D721Med (cell line): ENCODE data around the gene OSER1.

Experiments
- DNase-seq: peaks from one replicate; pipeline ENCODE4 v3.0.0; 2011; ENCODE audit warnings: low spot score; ENCODE audit not compliant: insufficient read length
- FAIRE-seq: peaks from 2 replicates; lab custom pipeline; 2011; peaks lifted over from hg19 to GRCh38; lab: Jason Lieb, UNC
- TF ChIP-seq, protein P1 (sequence below): IDR thresholded peaks from 2 replicates; pipeline ENCODE4 v1.5.1; 2012; ENCODE audit warnings: mild to moderate bottlenecking, control low read depth; ENCODE audit not compliant: insufficient read depth; ENCODE audit errors: missing control alignments

Gene OSER1

DNA sequence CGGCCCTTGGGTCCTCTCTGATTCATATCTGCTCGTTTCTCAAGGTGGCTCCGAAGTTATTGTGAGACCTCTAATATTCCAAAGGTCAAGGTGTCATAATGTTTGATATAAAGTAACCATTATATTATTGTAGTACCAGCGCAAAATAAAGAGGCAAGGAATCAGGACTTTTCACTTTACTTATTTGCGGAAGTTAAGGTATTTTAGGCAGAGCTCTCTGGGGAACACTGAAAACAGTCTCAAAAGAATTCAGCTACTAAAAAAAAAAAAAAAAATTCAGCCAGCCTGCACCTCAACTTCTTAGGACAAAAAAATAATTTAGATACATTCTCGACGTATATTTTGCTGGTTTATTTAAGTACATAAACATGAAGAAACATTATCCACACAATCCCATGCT is 2.4 kb downstream of the OSER1 start:
- FAIRE-seq (no peak), DNase-seq (no peak)
- TF ChIP-seq, protein P1, sequence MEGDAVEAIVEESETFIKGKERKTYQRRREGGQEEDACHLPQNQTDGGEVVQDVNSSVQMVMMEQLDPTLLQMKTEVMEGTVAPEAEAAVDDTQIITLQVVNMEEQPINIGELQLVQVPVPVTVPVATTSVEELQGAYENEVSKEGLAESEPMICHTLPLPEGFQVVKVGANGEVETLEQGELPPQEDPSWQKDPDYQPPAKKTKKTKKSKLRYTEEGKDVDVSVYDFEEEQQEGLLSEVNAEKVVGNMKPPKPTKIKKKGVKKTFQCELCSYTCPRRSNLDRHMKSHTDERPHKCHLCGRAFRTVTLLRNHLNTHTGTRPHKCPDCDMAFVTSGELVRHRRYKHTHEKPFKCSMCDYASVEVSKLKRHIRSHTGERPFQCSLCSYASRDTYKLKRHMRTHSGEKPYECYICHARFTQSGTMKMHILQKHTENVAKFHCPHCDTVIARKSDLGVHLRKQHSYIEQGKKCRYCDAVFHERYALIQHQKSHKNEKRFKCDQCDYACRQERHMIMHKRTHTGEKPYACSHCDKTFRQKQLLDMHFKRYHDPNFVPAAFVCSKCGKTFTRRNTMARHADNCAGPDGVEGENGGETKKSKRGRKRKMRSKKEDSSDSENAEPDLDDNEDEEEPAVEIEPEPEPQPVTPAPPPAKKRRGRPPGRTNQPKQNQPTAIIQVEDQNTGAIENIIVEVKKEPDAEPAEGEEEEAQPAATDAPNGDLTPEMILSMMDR = no peak

DNA sequence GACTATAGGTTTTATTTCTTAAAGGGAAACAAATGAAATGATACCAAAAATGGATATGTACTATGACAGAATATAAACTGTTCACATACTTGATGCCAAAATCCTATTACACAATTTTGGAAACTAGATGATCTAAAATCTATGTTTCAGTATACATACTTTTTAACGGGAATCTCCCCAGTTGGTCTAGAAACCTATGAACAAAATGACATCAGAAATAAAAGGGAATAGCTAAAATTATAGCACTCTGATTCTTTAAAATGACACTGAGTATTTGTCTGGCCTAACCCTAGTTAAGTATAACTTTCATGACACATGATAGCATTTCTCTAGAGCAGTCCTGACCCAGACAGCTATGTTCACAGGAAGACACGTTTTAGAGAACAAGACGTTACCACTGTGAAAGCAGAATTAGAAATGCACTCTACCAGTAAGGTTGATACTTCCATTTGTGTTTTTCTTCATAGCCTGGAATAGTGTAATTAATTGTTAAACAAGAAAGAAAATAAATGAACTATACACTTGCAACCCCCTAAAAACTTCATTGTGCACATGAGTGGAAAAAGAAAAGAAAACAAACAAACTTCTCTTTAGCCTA is 3.3 kb downstream of the OSER1 start:
- no peak for DNase-seq
- FAIRE-seq = no peak
- TF ChIP-seq, protein P1 = no peak

DNA sequence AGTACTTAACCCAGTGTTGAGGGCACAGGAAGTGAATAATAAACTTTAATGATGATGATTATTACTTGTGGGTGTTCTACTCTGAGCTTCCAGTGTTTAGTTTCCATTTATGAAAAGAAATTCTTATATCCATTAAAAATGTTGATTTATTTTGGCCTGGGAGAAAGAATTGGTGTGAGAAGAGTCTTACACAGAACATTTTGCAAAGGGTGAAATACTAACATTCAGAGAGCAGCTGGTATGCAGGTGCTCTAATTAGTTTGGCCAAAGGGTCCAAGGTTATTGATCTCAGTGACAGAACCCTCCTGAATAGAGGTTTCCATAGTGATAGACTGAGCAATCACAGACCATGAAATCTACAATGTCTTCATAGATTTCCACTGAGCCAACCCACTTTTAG is 4.4 kb downstream of the OSER1 start:
- no peak for DNase-seq
- no peak for FAIRE-seq
- TF ChIP-seq, protein P1 = no peak

DNA sequence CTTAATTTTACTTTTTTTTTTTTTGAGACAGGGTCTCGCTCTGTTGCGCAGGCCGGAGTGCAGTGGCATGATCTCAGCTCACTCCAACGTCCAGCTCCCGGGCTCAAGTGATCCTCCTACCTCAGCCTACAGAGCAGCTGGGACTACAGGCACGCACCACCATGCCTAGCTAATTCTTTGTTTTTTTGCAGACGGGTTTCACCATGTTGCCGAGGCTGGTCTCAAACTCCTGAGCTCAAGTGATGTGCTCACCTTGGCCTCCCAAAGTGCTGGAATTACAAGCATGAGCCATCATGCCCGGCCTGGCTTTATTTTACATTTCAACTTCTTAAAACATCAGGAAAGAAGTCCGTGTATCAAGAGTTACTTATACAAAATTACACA is 5.7 kb downstream of the OSER1 start:
- DNase-seq (no peak), FAIRE-seq (no peak)
- TF ChIP-seq, protein P1 = no peak

DNA sequence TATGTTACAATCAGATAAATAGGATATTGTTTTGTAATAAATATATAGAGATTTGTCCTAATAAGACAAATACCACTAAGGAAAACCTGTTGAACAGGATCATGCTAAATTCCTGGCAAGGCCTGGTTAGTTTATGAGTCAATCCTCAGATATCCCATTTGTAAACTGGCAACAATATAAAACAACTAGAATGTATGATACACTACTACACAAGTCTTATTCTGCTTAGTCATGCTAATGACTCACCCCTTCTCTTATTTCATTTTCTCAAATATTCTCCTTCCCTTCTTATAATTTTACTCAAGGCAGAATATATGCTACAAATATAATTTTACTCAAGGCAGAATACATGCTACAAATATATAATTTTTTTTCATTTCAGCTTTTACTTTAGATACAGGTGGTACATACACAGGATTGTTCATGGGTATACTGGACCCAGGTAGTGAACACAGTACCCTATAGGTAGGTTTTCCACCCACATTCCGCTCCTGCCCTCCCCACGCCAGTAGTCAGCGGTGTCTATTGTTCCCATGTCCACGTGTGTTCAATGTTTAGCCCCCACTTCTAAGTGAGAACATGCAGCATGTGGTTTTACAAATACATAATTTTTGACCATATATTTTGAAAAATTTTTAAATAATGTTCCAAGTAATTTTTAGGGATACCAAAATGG is 6.3 kb downstream of the OSER1 start:
- FAIRE-seq (no peak), DNase-seq (no peak)
- TF ChIP-seq, protein P1 = no peak

DNA sequence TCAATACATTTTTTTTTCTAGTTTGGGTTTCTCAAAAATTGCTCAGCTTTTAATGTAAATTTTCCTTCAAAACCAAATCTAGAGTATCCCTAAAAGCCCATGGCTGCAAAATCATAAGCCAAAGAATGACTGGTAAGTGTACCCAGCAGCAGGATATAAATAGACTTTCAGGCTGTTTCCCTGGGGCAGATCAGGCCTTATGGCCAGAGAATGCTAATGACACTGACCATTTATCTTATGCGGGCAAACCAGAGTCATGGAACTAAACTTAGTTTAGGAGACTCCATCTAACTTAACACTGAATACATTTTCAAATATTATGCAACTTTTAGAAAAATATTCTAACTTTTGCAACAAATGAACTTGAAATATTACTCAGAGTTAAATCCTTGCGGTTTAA is 7.4 kb downstream of the OSER1 start:
- TF ChIP-seq, protein P1 = no peak
- FAIRE-seq (no peak), DNase-seq (no peak)

DNA sequence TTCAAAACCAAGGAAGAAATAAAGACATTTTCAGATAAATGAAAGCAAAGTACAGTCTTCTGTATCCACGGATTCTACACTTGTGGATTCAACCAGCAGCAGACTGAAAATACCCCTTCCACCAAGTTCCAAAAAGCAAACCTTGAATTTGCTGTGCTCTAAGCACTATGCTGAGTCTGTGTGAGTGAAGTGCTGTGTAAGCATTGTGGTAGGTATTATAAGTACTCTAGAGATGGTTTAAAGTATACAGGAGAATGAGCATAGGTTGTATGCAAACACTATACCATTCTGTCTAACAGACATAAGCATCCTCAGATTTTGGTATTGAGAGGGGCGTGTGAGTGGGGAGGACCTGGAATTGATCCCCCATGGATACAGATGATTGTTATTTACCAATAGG is 9.6 kb downstream of the OSER1 start:
- TF ChIP-seq, protein P1 = no peak
- DNase-seq (no peak), FAIRE-seq (no peak)
